RWPE2 (cell line): ENCODE results near the gene CACHD1.

Experiments
- ATAC-seq: fragments of 200-7000 bp; cut with Tn5 transposase; 3 replicates; pipeline ENCODE4 v1.9.1; 2021; ENCODE audit warnings: low read depth
- DNase-seq: peaks from one replicate; pipeline ENCODE4 v3.0.0-alpha.2; 2020; ENCODE audit warnings: low spot score
- H3K27ac ChIP-seq: fragments of 450-650 bp; 2 replicates; pipeline ENCODE4 v1.5.1; 2017; ENCODE audit warnings: mild to moderate bottlenecking; ENCODE audit not compliant: poor library complexity, severe bottlenecking
- H3K27me3 ChIP-seq: fragments of 250-450 bp; sonication (Bioruptor Pico); 2 replicates; pipeline ENCODE4 v1.5.1; 2021; ENCODE audit warnings: mild to moderate bottlenecking, moderate library complexity; ENCODE audit not compliant: insufficient read depth, poor library complexity, severe bottlenecking
- H3K36me3 ChIP-seq: fragments of 250-450 bp; sonication (Bioruptor Pico); 2 replicates; pipeline ENCODE4 v1.5.1; 2020; ENCODE audit warnings: low read depth, mild to moderate bottlenecking, moderate library complexity
- H3K4me1 ChIP-seq: fragments of 250-450 bp; sonication (Bioruptor Pico); 2 replicates; pipeline ENCODE4 v1.5.1; 2021; ENCODE audit warnings: mild to moderate bottlenecking, moderate library complexity; ENCODE audit not compliant: insufficient read depth, poor library complexity, severe bottlenecking
- H3K4me3 ChIP-seq: fragments of 250-450 bp; sonication (Bioruptor Pico); 2 replicates; pipeline ENCODE4 v1.5.1; 2021; ENCODE audit warnings: mild to moderate bottlenecking, moderate library complexity; ENCODE audit not compliant: severe bottlenecking
- H3K9me3 ChIP-seq: fragments of 250-450 bp; sonication (Bioruptor Pico); 2 replicates; pipeline ENCODE4 v1.5.1; 2021; ENCODE audit warnings: mild to moderate bottlenecking, moderate library complexity; ENCODE audit not compliant: severe bottlenecking
- TF ChIP-seq, protein P1 (sequence below): fragments of 450-650 bp; IDR thresholded peaks from one replicate; pipeline ENCODE4 v1.5.1; 2017; ENCODE audit warnings: mild to moderate bottlenecking, moderate library complexity; ENCODE audit not compliant: poor library complexity, severe bottlenecking

The CACHD1 gene

DNA sequence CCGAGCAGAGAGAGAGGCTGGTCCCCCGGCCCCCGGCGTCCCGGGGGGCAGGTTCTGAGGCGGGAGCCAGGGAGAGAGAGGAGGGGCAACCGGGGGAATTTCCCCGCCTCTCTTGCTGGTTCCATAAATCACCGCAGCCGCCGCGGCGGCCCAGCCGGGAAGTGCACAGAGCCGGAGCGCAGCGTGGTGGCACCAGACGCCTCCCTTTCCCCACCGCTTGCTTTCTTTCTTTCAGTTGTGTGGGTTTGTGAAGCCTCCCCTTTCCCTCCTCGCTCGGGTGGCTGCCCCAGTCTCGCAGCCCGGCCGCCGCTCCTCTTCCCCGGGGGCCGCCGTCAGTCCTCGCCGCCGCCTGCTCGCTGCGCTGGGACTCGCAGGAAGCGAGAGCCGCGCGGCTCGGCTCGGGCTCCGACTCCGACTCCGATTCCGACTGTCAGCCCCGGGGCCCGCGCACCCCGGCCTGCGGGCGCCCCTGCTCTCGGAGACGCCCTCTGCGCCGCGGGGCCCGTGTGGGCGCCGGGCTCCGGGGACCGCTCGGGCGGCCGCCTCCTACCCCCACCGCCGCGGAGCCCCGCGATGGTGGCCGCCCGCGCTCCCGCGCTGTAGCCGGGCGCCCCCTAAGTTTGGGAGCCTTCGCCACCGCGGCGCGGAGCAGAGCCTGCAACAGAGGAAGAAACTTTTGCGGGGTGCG is at the start of gene CACHD1:
CACHD1 (plus strand) TSS at position 153 of the 688 bp plus-strand sequence. CDS start 616 bp downstream, outside the sequence.
- Histone ChIP-seq H3K4me3 (peak within 1 kb of the TSS; percentile 73), H3K9me3 (no peaks in the 10 kb centered on the region), H3K36me3 (no peaks in the 10 kb centered on the region), H3K4me1 (no peaks in the 10 kb centered on the region), H3K27me3 (no peaks in the 10 kb centered on the region), H3K27ac (no peak within 1 kb of the TSS)
- DNase-seq (no peak), ATAC-seq (peak; percentile 71)
- TF ChIP-seq, protein P1, sequence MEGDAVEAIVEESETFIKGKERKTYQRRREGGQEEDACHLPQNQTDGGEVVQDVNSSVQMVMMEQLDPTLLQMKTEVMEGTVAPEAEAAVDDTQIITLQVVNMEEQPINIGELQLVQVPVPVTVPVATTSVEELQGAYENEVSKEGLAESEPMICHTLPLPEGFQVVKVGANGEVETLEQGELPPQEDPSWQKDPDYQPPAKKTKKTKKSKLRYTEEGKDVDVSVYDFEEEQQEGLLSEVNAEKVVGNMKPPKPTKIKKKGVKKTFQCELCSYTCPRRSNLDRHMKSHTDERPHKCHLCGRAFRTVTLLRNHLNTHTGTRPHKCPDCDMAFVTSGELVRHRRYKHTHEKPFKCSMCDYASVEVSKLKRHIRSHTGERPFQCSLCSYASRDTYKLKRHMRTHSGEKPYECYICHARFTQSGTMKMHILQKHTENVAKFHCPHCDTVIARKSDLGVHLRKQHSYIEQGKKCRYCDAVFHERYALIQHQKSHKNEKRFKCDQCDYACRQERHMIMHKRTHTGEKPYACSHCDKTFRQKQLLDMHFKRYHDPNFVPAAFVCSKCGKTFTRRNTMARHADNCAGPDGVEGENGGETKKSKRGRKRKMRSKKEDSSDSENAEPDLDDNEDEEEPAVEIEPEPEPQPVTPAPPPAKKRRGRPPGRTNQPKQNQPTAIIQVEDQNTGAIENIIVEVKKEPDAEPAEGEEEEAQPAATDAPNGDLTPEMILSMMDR = peak; percentile 43

DNA sequence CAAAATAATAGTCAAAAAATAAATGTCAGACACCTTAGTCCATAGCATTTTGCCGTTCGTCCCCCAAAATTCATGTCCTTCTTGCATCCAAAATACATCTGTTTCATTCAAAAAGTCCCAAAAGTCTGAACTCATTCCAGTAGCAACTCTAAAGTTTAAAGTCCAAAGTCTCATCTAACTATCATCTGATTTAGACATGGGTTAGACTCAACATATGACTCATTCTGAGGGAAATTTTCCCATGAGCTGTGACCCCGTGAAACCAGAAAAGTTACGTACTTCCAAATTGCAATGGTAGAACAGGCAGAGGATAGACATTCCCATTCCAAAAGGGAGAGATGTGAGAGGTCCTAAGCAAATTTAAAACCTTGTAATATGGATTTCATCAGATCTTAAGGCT is 48.6 kb upstream of the CACHD1 start:
- no peaks in the 10 kb centered on the region for H3K36me3 ChIP-seq
- H3K27me3 ChIP-seq = no peaks in the 10 kb centered on the region
- TF ChIP-seq, protein P1 = no peak
- DNase-seq = no peak
- no peaks in the 10 kb centered on the region for H3K4me1 ChIP-seq
- no peaks in the 10 kb centered on the region for H3K9me3 ChIP-seq
- ATAC-seq = no peak
- H3K4me3 ChIP-seq = no peak overlapping the region
- H3K27ac ChIP-seq = no peak overlapping the region

DNA sequence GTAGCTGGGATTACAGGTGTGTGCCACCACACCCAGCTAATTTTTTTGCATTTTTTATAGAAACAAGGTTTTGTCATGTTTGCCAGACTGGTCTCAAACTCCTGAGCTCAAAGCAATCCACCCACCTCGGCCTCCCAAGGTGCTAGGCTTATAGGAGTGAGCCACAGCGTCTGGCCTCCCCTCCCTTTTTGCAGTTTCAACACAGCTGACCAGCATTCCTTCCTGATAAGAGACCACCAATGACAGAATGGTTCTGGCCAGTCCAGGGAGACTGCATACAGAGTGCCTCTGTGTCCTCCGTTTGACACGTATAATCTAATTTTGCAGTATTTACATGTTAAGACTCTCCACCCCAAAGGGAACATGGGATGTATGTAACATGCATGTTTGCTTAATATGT is 46.4 kb upstream of the CACHD1 start:
- no peak for DNase-seq
- no peak for ATAC-seq
- H3K27ac ChIP-seq = no peak overlapping the region

DNA sequence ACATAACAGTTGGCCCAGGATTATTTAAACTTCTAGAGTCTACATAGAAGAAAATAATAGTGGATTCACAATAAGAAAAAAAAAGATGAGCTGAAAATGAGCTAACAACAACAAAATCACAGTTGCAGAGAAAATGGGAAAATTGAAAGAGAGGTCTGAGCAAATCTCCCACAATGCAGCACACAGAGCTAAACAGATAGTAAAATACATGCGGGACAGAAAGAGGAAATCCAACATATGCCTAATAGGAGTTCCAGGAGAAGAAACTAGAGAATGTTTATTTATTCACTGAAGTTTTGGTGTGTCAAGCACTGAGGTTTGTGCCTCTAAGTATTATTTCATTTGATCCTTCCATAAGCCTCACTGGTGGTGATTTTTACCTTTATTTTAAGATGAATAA is 45.5 kb upstream of the CACHD1 start:
- no peaks in the 10 kb centered on the region for H3K4me1 ChIP-seq
- DNase-seq (no peak), ATAC-seq (no peak)
- H3K27me3 ChIP-seq = no peaks in the 10 kb centered on the region
- no peaks in the 10 kb centered on the region for H3K9me3 ChIP-seq
- no peaks in the 10 kb centered on the region for H3K36me3 ChIP-seq
- H3K4me3 ChIP-seq = no peak overlapping the region
- no peak overlapping the region for H3K27ac ChIP-seq
- TF ChIP-seq, protein P1 = no peak

More for the DNA sequence above, 46.4 kb upstream of the CACHD1 start:
- no peaks in the 10 kb centered on the region for H3K4me1 ChIP-seq
- H3K36me3 ChIP-seq = no peaks in the 10 kb centered on the region
- no peak overlapping the region for H3K4me3 ChIP-seq
- TF ChIP-seq, protein P1 = no peak
- no peaks in the 10 kb centered on the region for H3K9me3 ChIP-seq
- no peaks in the 10 kb centered on the region for H3K27me3 ChIP-seq

DNA sequence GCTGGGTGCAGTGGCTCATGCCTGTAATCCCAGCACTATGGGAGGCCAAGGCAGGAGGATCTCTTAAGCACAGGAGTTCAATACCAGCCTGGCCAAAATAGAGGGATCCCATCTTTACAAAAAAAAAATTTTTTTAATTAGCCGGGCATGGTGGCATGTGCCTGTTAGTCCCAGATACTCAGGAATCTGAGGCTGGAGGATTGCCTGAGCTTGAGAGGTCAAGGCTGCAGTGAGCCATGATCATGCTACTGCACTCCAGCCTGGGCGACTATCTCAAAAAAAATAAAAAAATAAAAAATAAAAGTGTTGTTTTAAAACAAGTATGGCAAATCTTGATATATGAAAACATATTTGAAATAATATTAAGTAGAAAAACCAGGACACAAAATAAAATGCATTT is 44.4 kb upstream of the CACHD1 start:
- DNase-seq (no peak), ATAC-seq (no peak)
- TF ChIP-seq, protein P1 = no peak
- Histone ChIP-seq H3K27me3 (no peaks in the 10 kb centered on the region), H3K9me3 (no peaks in the 10 kb centered on the region), H3K4me1 (no peaks in the 10 kb centered on the region), H3K27ac (no peak overlapping the region), H3K4me3 (no peak overlapping the region), H3K36me3 (no peaks in the 10 kb centered on the region)
